ENCODE results near the gene FOXO6. TPM values are rescaled to one million over a fixed set of nuclear protein-coding genes. Genes with fewer than 3 reads are reported as not detected.

Gene FOXO6
- total RNA-seq, 1 experiment from 2014 or later = 9.0 TPM

DNA sequence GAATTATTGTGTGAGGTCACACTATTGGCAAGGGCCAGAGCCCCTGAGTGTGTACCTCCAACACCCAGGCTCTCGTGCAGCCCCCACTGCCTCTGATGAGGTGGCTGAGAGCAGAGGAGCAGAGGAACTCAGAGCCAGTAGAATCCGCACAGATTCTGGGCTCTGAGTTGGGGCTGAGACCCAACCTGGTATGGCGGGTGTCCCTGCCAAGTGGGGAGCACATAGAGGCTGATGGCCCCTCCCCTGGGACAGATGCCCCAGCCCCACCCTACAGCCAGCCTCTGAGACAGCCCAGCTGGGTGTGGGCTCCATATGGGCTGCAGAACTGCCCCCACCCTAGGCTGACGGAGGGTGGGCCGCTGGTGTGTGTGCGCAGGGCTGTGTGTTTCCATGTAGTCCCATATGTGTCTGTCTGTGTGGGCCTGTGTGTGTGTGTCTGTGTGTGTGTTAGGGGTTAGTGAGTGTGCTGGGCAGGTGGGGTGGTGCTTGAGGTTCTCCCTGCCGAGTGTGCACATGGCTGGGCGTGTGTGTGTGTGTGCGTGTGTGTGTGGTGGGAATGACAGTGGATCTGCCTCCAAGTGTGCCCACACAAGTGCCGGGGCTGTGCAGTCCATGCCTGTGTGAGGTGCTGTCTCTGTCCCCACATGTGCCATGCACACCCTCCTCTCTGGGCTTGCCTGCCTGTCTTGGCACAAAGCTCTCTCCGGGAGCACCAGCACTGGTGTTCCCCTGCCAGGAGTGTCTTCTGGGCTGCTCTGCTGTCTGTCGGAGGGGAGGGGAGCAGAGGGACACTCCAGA, 24.4 kb downstream of the FOXO6 start:
- TF ChIP-seq EZH2 (IDR thresholded peaks at IDR 0.05; ENCODE audit: low read depth) (no peak), CTCF (conservative IDR thresholded peaks at IDR 0.05) (no peak)
- H3K36me3 ChIP-seq (ENCODE audit: low read depth) = no peaks in the 10 kb centered on the region
- no peaks in the 10 kb centered on the region; the same call in 1 of the 2 replicates for H4K20me1 ChIP-seq (ENCODE audit: insufficient read depth)
- H3F3A ChIP-seq (ENCODE audit: insufficient read depth, low read depth) = peaks cover 19% of the 10 kb centered on the region; the same call in 1 of the 2 replicates
- no peaks in the 10 kb centered on the region for H3K9me2 ChIP-seq (ENCODE audit: insufficient read depth)
- H3K79me2 ChIP-seq (ENCODE audit: low read depth) = peaks cover 5% of the 10 kb centered on the region; the same call in 1 of the 2 replicates
- POLR2A ChIA-PET (ENCODE audit: unreplicated experiment) = interaction anchor here (0.6 kb wide), 1 partner anchor 35 kb away, joined by 4 read pairs; no protein-coding TSS in a partner anchor
- no peak overlapping the region for H3K4me3 ChIP-seq
- H3K4me1 ChIP-seq (replicated peaks; ENCODE audit: insufficient read depth) = peaks cover 32% of the 10 kb centered on the region
- no peaks in the 10 kb centered on the region for H3K27me3 ChIP-seq (ENCODE audit: insufficient read depth, low read depth)
- H3K4me2 ChIP-seq = no peak overlapping the region
- no TSS peak for BruUV-seq (replicated peaks)
- no peak overlapping the region for H2AFZ ChIP-seq
- DNase-seq = no peak
- intact Hi-C loops (cut with micrococcal nuclease; ENCODE audit: unreplicated experiment) = no loop called here
- no peak overlapping the region for H3K27ac ChIP-seq
- no peaks in the 10 kb centered on the region for H3K9me3 ChIP-seq (ENCODE audit: insufficient read depth, low read depth)
- CTCF ChIA-PET = no interaction called here

DNA sequence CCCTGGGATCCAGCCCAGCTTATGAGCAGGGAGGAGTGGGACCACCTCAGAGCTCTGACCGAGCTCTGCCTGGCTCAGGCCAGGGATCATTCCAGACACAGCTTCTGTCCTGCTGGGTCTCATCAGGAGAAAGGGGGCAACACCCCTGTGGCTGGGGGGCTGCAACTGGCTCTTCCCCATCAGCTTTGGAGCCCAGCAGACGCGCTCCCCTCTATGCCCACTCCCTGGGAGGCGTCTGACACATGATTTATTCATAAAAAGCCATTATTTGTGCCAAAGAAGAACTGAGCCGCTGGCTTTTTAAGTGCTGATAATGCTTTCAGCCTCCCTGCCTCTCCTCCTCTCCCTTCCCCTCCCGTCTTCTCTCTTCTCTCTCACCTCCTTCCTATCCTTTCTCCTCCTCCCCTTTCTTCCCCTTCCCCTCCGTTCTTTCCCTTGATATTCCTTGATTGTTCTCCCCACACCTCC, 25.0 kb downstream of the FOXO6 start:
- BruUV-seq (replicated peaks) = no TSS peak
- no peaks in the 10 kb centered on the region for H3K36me3 ChIP-seq (ENCODE audit: low read depth)
- ChIA-PET CTCF (interaction anchor here (0.6 kb wide), 1 partner anchor 130 kb away, joined by 3 read pairs; no protein-coding TSS in a partner anchor), POLR2A (ENCODE audit: unreplicated experiment) (interaction anchor here (0.6 to 0.7 kb wide), 2 partner anchors 33 to 35 kb away, joined by 3 to 4 read pairs; no protein-coding TSS in a partner anchor)
- no peak overlapping the region for H3K27ac ChIP-seq
- H3F3A ChIP-seq (ENCODE audit: insufficient read depth, low read depth) = peaks cover 19% of the 10 kb centered on the region; the same call in 1 of the 2 replicates
- no peaks in the 10 kb centered on the region for H3K79me2 ChIP-seq (ENCODE audit: low read depth)
- H3K9me2 ChIP-seq (ENCODE audit: insufficient read depth) = no peaks in the 10 kb centered on the region
- no peak overlapping the region for H3K4me3 ChIP-seq
- H3K27me3 ChIP-seq (ENCODE audit: insufficient read depth, low read depth) = no peaks in the 10 kb centered on the region
- no peaks in the 10 kb centered on the region; the same call in 1 of the 2 replicates for H4K20me1 ChIP-seq (ENCODE audit: insufficient read depth)
- no peaks in the 10 kb centered on the region for H3K9me3 ChIP-seq (ENCODE audit: insufficient read depth, low read depth)
- no peak overlapping the region for H3K4me2 ChIP-seq
- intact Hi-C loops (cut with micrococcal nuclease; ENCODE audit: unreplicated experiment) = no loop called here
- H3K4me1 ChIP-seq (replicated peaks; ENCODE audit: insufficient read depth) = peaks cover 26% of the 10 kb centered on the region
- DNase-seq = no peak
- TF ChIP-seq EZH2 (IDR thresholded peaks at IDR 0.05; ENCODE audit: low read depth) (no peak), CTCF (conservative IDR thresholded peaks at IDR 0.05) (no peak)
- H2AFZ ChIP-seq = no peak overlapping the region

GRCh38 chr1:41387667-41388091, 26.4 kb downstream of the FOXO6 start:
- Histone ChIP-seq H3K4me3 (no peak overlapping the region), H3K36me3 (ENCODE audit: low read depth) (no peaks in the 10 kb centered on the region), H3K4me2 (peak overlapping the region; percentile 65), H3K27me3 (ENCODE audit: insufficient read depth, low read depth) (no peaks in the 10 kb centered on the region), H3K4me1 (replicated peaks; ENCODE audit: insufficient read depth) (peaks cover 23% of the 10 kb centered on the region), H3K9me2 (ENCODE audit: insufficient read depth) (no peaks in the 10 kb centered on the region), H2AFZ (no peak overlapping the region), H3K27ac (no peak overlapping the region), H3K79me2 (ENCODE audit: low read depth) (no peaks in the 10 kb centered on the region), H3K9me3 (ENCODE audit: insufficient read depth, low read depth) (no peaks in the 10 kb centered on the region), H3F3A (ENCODE audit: insufficient read depth, low read depth) (peaks cover 15% of the 10 kb centered on the region; the same call in 1 of the 2 replicates), H4K20me1 (ENCODE audit: insufficient read depth) (no peaks in the 10 kb centered on the region; the same call in 1 of the 2 replicates)
- no TSS peak for BruUV-seq (replicated peaks)
- CTCF ChIA-PET = interaction anchor here (0.7 to 0.9 kb wide), 3 partner anchors 28 to 113 kb away, joined by 3 read pairs; no protein-coding TSS in a partner anchor
- POLR2A ChIA-PET (ENCODE audit: unreplicated experiment) = interaction anchor here (0.6 to 0.8 kb wide), 7 partner anchors 27 to 1472 kb away, joined by 3 to 8 read pairs (median 3); no protein-coding TSS in a partner anchor
- intact Hi-C loops (cut with micrococcal nuclease; ENCODE audit: unreplicated experiment) = no loop called here
- TF ChIP-seq CTCF (conservative IDR thresholded peaks at IDR 0.05) (no peak), EZH2 (IDR thresholded peaks at IDR 0.05; ENCODE audit: low read depth) (no peak)
- peak; percentile 75 to 93 for DNase-seq

Measured in PC-9 (cell line).